ENCODE measurements around the gene NT5DC1. TPM values are rescaled to one million over a fixed set of nuclear protein-coding genes. Genes with fewer than 3 reads are reported as not detected.
A peak's percentile ranks its signal among the peaks of the same experiment; 100 is the strongest.

Gene NT5DC1
- total RNA-seq, 4 donors from 2014 or later, result 2.6 to 37.8 (median 6.5) TPM

DNA sequence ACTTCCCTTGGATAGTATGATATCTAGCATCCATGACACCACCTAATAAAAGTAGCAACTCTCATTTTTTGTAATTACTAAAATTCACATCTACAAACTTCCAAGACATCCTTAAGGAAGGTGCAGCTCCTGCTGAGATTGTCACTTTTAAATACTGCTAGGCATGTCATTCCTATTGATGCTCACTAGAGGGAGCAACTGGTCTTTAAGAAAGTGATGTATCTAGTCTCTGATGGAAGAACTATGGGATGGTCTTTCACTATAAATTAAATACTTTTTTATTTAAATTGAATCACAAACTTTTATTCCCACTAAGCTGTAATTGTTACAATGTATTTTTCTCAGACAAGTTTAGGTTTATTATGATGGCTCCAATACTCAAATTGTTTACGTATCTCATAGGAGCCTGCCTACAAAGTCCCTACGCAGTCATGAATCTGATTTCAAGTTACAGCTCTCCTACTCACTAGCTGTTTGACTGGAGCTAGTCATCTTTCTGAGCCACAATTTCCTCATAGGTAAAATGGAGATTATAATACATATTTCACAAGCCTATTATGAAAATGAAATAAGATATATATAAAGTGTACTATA, 187.1 kb downstream of the NT5DC1 start:
- DNase-seq, result no peak
- H3K36me3 ChIP-seq, result no peaks in the 10 kb centered on the region
- no peak overlapping the region for H3K4me3 ChIP-seq
- no peaks in the 10 kb centered on the region for H3K4me1 ChIP-seq
- no peaks in the 10 kb centered on the region for H3K27me3 ChIP-seq
- no peaks in the 10 kb centered on the region for H3K9me3 ChIP-seq
- no peak overlapping the region for H3K27ac ChIP-seq
- intact Hi-C loops (cut with DNase I; ENCODE audit: low total_unique reads), result no loop called here
- TF ChIP-seq POLR2A (IDR thresholded peaks at IDR 0.05), result no peak
- TF ChIP-seq, protein P1, sequence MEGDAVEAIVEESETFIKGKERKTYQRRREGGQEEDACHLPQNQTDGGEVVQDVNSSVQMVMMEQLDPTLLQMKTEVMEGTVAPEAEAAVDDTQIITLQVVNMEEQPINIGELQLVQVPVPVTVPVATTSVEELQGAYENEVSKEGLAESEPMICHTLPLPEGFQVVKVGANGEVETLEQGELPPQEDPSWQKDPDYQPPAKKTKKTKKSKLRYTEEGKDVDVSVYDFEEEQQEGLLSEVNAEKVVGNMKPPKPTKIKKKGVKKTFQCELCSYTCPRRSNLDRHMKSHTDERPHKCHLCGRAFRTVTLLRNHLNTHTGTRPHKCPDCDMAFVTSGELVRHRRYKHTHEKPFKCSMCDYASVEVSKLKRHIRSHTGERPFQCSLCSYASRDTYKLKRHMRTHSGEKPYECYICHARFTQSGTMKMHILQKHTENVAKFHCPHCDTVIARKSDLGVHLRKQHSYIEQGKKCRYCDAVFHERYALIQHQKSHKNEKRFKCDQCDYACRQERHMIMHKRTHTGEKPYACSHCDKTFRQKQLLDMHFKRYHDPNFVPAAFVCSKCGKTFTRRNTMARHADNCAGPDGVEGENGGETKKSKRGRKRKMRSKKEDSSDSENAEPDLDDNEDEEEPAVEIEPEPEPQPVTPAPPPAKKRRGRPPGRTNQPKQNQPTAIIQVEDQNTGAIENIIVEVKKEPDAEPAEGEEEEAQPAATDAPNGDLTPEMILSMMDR (IDR thresholded peaks at IDR 0.05), result peak; percentile 79 to 84 (median 80)

DNA sequence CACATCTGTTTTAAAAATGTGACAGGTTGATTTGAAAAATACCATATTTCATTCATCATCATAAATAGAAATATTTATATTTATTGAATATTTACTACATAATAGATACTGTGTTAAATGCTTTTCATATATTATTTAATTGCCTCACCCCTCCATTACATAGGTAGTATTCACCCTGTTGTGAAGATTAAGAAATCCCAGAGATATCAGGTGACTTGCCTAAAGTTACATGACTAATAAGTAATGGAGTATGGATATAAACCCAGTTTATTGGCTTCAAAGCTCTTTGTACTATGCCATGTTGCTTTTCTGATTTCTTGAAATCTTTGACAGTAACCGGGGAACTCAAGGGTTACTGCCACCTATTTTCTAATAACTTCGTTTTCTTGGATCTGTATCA, 189.2 kb downstream of the NT5DC1 start:
- H3K27ac ChIP-seq, result no peak overlapping the region
- intact Hi-C loops (cut with DNase I; ENCODE audit: low total_unique reads), result no loop called here
- DNase-seq, result no peak
- TF ChIP-seq POLR2A (IDR thresholded peaks at IDR 0.05), result no peak
- TF ChIP-seq, protein P1 (IDR thresholded peaks at IDR 0.05), result no peak
- no peaks in the 10 kb centered on the region for H3K4me1 ChIP-seq
- no peaks in the 10 kb centered on the region for H3K9me3 ChIP-seq
- H3K27me3 ChIP-seq, result no peaks in the 10 kb centered on the region
- no peak overlapping the region for H3K4me3 ChIP-seq
- H3K36me3 ChIP-seq, result no peaks in the 10 kb centered on the region

GRCh38 chr6:116290799-116291198, 190.1 kb downstream of the NT5DC1 start:
- Histone ChIP-seq H3K27ac (no peak overlapping the region), H3K27me3 (no peaks in the 10 kb centered on the region), H3K36me3 (no peaks in the 10 kb centered on the region), H3K9me3 (no peaks in the 10 kb centered on the region), H3K4me1 (no peaks in the 10 kb centered on the region), H3K4me3 (no peak overlapping the region)
- no peak for DNase-seq
- TF ChIP-seq POLR2A (IDR thresholded peaks at IDR 0.05), result no peak
- TF ChIP-seq, protein P1 (IDR thresholded peaks at IDR 0.05), result no peak
- intact Hi-C loops (cut with DNase I; ENCODE audit: low total_unique reads), result no loop called here

DNA sequence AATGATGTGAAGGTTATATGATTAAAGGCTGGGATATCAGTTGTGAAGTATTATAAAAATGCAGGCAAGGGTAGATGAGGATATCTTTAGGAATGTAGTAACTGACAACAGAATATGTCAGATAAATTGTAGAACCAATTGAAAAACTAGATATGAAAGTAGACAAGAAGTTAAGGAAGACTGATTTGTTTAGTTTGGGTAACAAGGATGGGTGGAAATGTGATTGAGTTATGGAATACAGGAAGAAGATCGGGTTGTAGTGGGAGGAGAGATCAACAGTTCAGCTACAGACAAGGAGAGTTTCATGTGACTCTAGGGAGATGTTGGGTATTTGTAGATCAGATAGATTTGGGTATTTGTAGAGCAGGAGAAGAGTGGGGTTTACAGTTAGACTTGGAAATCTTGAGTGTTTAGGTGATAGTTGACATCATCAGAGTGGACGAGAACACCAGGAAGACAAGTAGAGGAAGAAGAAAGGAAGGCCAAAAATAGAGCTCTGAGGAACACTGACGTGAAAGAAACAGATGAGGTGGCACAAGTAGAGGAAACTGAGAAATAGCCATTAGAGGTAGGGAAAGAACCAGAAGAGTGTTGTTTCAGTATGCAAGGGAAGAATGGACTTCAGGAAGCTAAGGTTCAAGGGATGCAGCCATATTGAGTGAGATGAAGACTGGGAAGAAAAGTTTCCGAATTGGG, 191.2 kb downstream of the NT5DC1 start:
- no peak for DNase-seq
- Histone ChIP-seq H3K27me3 (no peaks in the 10 kb centered on the region), H3K36me3 (no peaks in the 10 kb centered on the region), H3K4me3 (no peak overlapping the region), H3K9me3 (no peaks in the 10 kb centered on the region), H3K4me1 (no peaks in the 10 kb centered on the region), H3K27ac (no peak overlapping the region)
- no peak for TF ChIP-seq POLR2A (IDR thresholded peaks at IDR 0.05)
- TF ChIP-seq, protein P1 (IDR thresholded peaks at IDR 0.05), result no peak
- intact Hi-C loops (cut with DNase I; ENCODE audit: low total_unique reads), result no loop called here

- H3K4me3 ChIP-seq, result no peak overlapping the region
- H3K9me3 ChIP-seq, result no peaks in the 10 kb centered on the region
- no peaks in the 10 kb centered on the region for H3K36me3 ChIP-seq
- no peak for TF ChIP-seq POLR2A (IDR thresholded peaks at IDR 0.05)
- TF ChIP-seq, protein P1 (IDR thresholded peaks at IDR 0.05), result no peak
- no peak overlapping the region for H3K27ac ChIP-seq
- DNase-seq, result no peak
- H3K4me1 ChIP-seq, result no peaks in the 10 kb centered on the region
- intact Hi-C loops (cut with DNase I; ENCODE audit: low total_unique reads), result no loop called here
- no peaks in the 10 kb centered on the region for H3K27me3 ChIP-seq
Measured at GRCh38 chr6:116292553-116292952, 191.9 kb downstream of the NT5DC1 start.
